ENCODE measurements around the gene GTF3C4.
"Not testable (repeated sequence)": the region's sequence is repeated elsewhere in the genome, so short reads cannot be mapped to it uniquely, and the experiment has no call there.

Gene GTF3C4

GRCh38 chr9:132708239-132708638 is 38.0 kb downstream of the GTF3C4 start:
- no peak for DNase-seq

GRCh38 chr9:132708769-132709430 is 38.6 kb downstream of the GTF3C4 start:
- no peak for DNase-seq

GRCh38 chr9:132710333-132710732 is 40.1 kb downstream of the GTF3C4 start:
- DNase-seq: no peak

- DNase-seq: not testable (repeated sequence)
Observed at GRCh38 chr9:132711152-132711551, 40.9 kb downstream of the GTF3C4 start.

- DNase-seq: no peak
Observed at GRCh38 chr9:132711846-132712245, 41.6 kb downstream of the GTF3C4 start.

- DNase-seq: no peak
Observed at GRCh38 chr9:132712753-132713152, 42.5 kb downstream of the GTF3C4 start.

- DNase-seq: no peak
Observed at GRCh38 chr9:132716007-132716406, 45.7 kb downstream of the GTF3C4 start.

- no peak for DNase-seq
Observed at GRCh38 chr9:132717326-132717945, 47.2 kb downstream of the GTF3C4 start.

GRCh38 chr9:132718381-132718928 is 48.2 kb downstream of the GTF3C4 start:
- not testable (repeated sequence) for DNase-seq

- no peak for DNase-seq
Observed at GRCh38 chr9:132721661-132722060, 51.4 kb downstream of the GTF3C4 start.

- no peak for DNase-seq
Observed at GRCh38 chr9:132722564-132723065, 52.4 kb downstream of the GTF3C4 start.

- no peak for DNase-seq
Observed at GRCh38 chr9:132723809-132724208, 53.5 kb downstream of the GTF3C4 start.

- DNase-seq: no peak
Observed at GRCh38 chr9:132725306-132725705, 55.0 kb downstream of the GTF3C4 start.

- no peak for DNase-seq
Observed at GRCh38 chr9:132726576-132727130, 56.4 kb downstream of the GTF3C4 start.

- no peak for DNase-seq
Observed at GRCh38 chr9:132728071-132728470, 57.8 kb downstream of the GTF3C4 start.

GRCh38 chr9:132728497-132728896 is 58.2 kb downstream of the GTF3C4 start:
- no peak for DNase-seq

GRCh38 chr9:132729235-132729890 is 59.1 kb downstream of the GTF3C4 start:
- DNase-seq: no peak

- DNase-seq: no peak
Observed at GRCh38 chr9:132730054-132731033, 60.1 kb downstream of the GTF3C4 start.

- DNase-seq: no peak
Observed at GRCh38 chr9:132731230-132731629, 61.0 kb downstream of the GTF3C4 start.

- DNase-seq: no peak
Observed at GRCh38 chr9:132732326-132733259, 62.3 kb downstream of the GTF3C4 start.

- no peak for DNase-seq
Observed at GRCh38 chr9:132733260-132733815, 63.1 kb downstream of the GTF3C4 start.
